ENCODE results near the gene NLRP13. TPM values are rescaled to one million over a fixed set of nuclear protein-coding genes. Genes with fewer than 3 reads are reported as not detected.
"Not testable (repeated sequence)": the region's sequence is repeated elsewhere in the genome, so short reads cannot be mapped to it uniquely, and the experiment has no call there.

Gene NLRP13
- polyA plus RNA-seq, 1 experiment, result not detected

DNA sequence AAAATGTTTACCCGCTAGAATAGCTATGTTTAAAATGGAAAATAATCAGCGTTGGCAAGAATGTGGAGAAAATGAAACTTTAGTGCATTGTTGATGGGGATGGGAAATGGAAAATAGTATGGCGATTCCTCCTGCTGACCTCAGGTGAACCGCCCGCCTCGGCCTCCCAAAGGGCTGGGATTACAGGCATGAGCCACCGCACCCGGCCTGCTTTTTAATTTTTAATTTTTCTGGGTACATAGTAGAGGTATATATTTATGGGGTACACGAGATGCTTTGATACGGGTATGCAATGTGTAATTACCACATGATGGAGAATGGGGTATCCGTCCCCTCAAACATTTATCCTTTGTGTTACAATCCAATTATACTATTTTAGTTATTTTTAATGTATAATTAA is 8.2 kb upstream of the NLRP13 start:
- no peak overlapping the region for H3K4me3 ChIP-seq (ENCODE audit: low read depth, low read length)
- TF ChIP-seq, protein P1, sequence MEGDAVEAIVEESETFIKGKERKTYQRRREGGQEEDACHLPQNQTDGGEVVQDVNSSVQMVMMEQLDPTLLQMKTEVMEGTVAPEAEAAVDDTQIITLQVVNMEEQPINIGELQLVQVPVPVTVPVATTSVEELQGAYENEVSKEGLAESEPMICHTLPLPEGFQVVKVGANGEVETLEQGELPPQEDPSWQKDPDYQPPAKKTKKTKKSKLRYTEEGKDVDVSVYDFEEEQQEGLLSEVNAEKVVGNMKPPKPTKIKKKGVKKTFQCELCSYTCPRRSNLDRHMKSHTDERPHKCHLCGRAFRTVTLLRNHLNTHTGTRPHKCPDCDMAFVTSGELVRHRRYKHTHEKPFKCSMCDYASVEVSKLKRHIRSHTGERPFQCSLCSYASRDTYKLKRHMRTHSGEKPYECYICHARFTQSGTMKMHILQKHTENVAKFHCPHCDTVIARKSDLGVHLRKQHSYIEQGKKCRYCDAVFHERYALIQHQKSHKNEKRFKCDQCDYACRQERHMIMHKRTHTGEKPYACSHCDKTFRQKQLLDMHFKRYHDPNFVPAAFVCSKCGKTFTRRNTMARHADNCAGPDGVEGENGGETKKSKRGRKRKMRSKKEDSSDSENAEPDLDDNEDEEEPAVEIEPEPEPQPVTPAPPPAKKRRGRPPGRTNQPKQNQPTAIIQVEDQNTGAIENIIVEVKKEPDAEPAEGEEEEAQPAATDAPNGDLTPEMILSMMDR (IDR thresholded peaks at IDR 0.05; ENCODE audit: low read depth, low read length), result no peak
- ChIA-PET POLR2A (no interaction called here), CTCF (no interaction called here)
- H3K27me3 ChIP-seq (ENCODE audit: control insufficient read depth, insufficient read depth, low read length), result no peaks in the 10 kb centered on the region
- DNase-seq (ENCODE audit: low read depth, low spot score), result no peak
- peaks cover 51% of the 10 kb centered on the region for H3K9me3 ChIP-seq (ENCODE audit: control insufficient read depth, insufficient read depth, low read length)
- no peak overlapping the region for H3K27ac ChIP-seq (ENCODE audit: low read depth, low read length)

DNA sequence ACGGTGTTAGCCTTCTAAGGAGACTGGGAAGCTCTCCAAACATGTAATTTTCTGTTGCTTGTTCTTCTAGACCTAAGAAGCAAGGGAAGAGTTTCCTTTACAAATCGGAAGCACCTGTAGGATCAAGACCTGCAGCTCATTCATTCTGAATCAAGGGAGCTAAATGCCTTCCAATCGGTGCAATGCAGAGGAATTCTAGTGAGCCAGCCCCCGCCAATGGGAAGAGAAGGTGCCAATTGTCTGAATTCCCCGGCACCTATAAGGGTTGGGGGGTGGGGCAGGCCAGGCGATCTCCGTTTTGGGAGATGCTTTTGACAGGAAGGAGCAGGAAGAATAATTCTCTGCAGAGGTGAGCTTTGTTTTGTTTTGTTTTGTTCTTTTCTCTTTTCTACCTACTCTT is 7.1 kb upstream of the NLRP13 start:
- ChIA-PET POLR2A (no interaction called here), CTCF (no interaction called here)
- Histone ChIP-seq H3K4me3 (ENCODE audit: low read depth, low read length) (no peak overlapping the region), H3K27me3 (ENCODE audit: control insufficient read depth, insufficient read depth, low read length) (no peaks in the 10 kb centered on the region), H3K9me3 (ENCODE audit: control insufficient read depth, insufficient read depth, low read length) (peaks cover 52% of the 10 kb centered on the region), H3K27ac (ENCODE audit: low read depth, low read length) (no peak overlapping the region)
- no peak for DNase-seq (ENCODE audit: low read depth, low spot score)
- TF ChIP-seq, protein P1 (IDR thresholded peaks at IDR 0.05; ENCODE audit: low read depth, low read length), result no peak

DNA sequence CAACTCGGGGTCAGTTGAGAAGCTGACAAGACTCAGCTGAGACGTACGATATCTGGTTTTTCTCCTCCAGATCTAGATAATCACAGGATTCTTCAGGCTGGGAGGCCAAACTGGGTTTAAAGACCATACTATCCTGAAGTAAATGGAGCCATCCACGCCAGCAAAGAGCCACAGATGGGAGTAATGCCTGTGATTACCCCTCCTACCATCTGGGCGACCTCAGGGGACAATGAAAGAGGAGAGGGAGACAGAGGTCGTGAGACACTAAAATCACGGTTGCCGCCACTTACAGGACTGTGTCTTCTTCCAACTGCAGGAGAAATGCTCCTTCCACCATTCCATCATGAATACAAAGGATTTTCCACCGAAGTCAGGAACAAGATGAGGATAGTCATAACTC is 3.1 kb upstream of the NLRP13 start:
- H3K4me3 ChIP-seq (ENCODE audit: low read depth, low read length), result no peak overlapping the region
- DNase-seq (ENCODE audit: low read depth, low spot score), result no peak
- no peaks in the 10 kb centered on the region for H3K27me3 ChIP-seq (ENCODE audit: control insufficient read depth, insufficient read depth, low read length)
- ChIA-PET POLR2A (no interaction called here), CTCF (no interaction called here)
- H3K27ac ChIP-seq (ENCODE audit: low read depth, low read length), result no peak overlapping the region
- H3K9me3 ChIP-seq (ENCODE audit: control insufficient read depth, insufficient read depth, low read length), result peaks cover 59% of the 10 kb centered on the region
- TF ChIP-seq, protein P1 (IDR thresholded peaks at IDR 0.05; ENCODE audit: low read depth, low read length), result no peak

DNA sequence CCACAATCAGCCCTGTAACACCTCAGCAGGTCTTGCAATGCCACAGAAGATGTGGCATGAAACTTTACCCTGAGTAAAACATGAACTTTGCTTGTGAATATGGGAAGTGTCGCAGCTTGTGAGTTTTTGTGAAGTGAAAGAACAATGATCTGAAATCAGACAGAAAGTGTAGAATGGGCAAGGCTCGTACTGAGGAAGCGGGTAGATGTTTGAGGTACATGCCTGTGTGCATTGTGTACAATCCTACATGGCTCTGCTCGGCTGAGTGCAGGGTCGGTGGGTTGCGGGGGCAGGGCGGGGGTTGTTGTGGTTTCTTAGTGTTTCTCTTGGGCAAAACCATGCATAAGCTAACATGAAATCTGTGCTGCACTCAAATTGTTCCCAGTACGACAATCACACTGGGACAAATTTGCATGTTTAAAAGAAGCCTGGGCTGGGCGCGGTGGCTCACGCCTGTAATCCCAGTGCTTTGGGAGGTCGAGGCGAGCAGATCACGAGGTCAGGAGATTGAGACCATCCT is 1.1 kb downstream of the NLRP13 start:
- H3K9me3 ChIP-seq (ENCODE audit: control insufficient read depth, insufficient read depth, low read length), result peaks cover 54% of the 10 kb centered on the region
- ChIA-PET CTCF (no interaction called here), POLR2A (no interaction called here)
- no peak overlapping the region for H3K27ac ChIP-seq (ENCODE audit: low read depth, low read length)
- H3K4me3 ChIP-seq (ENCODE audit: low read depth, low read length), result no peak overlapping the region
- TF ChIP-seq, protein P1 (IDR thresholded peaks at IDR 0.05; ENCODE audit: low read depth, low read length), result no peak
- no peak for DNase-seq (ENCODE audit: low read depth, low spot score)
- no peaks in the 10 kb centered on the region for H3K27me3 ChIP-seq (ENCODE audit: control insufficient read depth, insufficient read depth, low read length)

DNA sequence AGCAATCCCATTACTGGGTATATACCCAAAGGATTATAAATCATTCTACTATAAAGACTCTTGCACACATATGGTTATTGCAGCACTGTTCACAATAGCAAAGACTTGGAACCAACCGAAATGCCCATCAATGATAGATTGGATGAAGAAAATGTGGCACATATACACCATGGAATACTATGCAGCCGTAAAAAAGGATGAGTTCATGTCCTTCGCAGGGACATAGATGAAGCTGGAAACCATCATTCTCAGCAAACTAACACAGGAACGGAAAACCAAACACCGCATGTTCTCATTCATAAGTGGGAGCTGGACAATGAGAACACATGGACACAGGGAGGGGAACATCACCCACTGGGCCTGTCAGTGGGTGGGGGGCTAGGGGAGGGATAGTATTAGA is 2.9 kb downstream of the NLRP13 start:
- H3K27ac ChIP-seq (ENCODE audit: low read depth, low read length); CTCF ChIA-PET; DNase-seq (ENCODE audit: low read depth, low spot score); POLR2A ChIA-PET; H3K27me3 ChIP-seq (ENCODE audit: control insufficient read depth, insufficient read depth, low read length); H3K4me3 ChIP-seq (ENCODE audit: low read depth, low read length): not testable (repeated sequence)
- H3K9me3 ChIP-seq (ENCODE audit: control insufficient read depth, insufficient read depth, low read length), result peaks cover 53% of the 10 kb centered on the region

DNA sequence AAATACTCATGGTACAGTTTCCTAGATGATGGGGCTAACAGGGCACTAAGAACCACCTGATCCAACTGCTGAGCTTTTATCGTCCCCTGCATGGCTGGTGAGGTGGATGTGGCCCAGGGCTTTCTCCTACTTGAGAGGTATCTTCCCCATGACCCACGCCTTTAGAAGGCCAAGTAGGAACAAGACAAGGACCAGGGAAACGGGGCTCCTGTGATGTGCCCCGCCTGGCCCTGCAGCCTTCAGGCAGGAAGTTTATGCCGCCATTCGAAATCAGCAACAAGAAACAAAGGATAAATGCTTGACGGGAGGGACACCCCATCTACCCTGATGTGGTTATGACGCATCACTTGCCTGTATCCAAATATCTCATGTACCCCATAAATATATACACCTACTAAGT is 4.1 kb downstream of the NLRP13 start:
- TF ChIP-seq, protein P1 (IDR thresholded peaks at IDR 0.05; ENCODE audit: low read depth, low read length), result no peak
- ChIA-PET POLR2A (no interaction called here), CTCF (no interaction called here)
- DNase-seq (ENCODE audit: low read depth, low spot score), result no peak
- Histone ChIP-seq H3K4me3 (ENCODE audit: low read depth, low read length) (no peak overlapping the region), H3K27ac (ENCODE audit: low read depth, low read length) (no peak overlapping the region), H3K27me3 (ENCODE audit: control insufficient read depth, insufficient read depth, low read length) (no peaks in the 10 kb centered on the region), H3K9me3 (ENCODE audit: control insufficient read depth, insufficient read depth, low read length) (peaks cover 51% of the 10 kb centered on the region)

Data from AG04450 (cell line).